Activated CD8-positive, alpha-beta memory T cell treated with anti-CD3 and anti-CD28 coated beads, Interleukin-2, amount 50 U/mL, for 1 hour (primary cell): ENCODE measurements around the gene SRF.

Experiments used
- DNase-seq: peaks from one replicate; pipeline ENCODE4 v3.0.0-alpha.2; 2020; ENCODE audit errors: extremely low read depth

Gene SRF

DNA sequence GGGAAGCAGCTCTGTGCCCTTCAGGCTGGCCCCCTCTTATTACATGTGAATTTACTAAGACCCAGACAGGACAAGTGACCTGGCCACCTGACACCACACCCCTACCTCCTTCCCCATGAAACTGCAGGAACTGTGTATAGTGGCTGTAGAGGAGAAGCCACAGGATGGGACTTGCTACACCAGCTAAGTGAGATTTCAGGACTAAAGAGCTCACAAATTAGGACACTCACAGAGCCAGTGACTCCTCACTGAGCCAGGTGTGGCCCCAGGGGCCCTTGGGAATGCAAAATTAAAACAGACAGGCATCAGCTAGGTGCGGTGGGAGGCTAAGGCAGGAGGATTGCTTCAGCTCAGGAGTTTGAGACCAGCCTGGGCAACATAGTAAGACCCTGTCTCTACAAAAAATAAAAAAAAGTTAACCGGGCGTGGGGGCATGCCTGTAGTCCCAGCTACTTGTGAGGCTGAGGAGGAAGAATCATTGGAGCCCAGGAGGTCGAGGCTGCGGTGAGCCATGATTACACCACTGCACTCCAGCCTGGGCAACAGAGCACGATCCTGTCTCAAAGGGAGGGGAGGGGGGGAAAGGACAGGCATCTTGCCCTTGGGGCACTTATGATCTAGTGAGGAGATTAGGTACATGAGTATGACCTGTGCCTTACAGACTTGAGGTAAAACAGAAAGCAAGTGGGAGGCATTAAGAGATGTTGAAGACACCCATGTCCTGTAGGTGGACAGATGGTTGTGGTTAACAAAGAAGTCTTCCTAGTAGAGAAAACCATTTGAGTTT is 23.2 kb upstream of the SRF start:
- DNase-seq = no peak

DNA sequence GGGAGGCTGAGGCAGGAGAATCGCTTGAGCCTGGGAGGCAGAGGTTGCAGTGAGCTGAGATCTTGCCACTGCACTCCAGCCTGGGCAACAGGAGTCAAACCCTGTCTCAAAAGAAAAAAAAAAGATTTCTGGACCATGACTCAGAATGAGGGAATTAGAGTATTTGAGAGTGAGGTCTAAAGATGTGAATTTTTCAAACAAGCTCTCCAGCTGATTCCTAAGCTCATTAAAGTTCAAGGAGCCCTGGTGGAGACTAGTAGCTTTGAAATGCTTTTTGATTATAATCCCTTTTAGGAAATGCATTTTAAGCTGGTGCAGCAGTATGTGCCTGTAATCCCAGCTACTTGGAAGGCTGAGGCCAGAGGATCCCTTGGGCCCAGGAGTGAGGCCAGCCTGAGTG is 21.8 kb upstream of the SRF start:
- no peak for DNase-seq

DNA sequence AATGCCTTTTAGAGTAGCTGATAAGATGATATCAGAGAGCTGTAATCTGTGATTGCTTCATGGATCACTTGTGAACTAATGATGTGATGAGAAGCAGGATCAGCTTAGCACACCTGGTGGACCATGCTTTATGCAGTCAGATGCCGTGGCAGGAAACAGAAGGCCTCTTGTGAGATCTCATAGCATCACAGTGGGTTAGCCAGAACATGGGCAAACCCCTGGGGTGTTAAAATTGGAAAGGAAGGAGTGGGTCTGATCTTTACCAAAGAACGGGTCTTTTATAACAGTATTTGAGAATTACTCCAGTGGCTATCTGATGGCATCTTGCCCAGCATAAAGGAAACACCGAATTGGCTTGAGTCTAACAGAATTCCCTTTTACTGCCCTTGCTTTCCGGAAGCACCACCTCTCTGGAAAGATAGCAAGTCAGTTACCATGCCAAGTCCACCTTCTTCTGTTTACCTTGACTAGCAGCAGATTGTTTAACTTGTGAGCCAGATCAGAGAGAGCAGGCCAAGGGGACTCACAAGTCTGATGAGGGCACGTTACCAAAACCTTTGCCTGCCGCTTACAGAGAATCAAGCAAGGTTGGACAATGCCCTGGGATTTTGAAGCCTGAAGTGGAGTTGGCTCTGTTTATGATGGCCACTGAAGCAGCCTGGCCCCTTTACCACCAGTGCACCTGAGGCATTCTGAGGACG is 20.9 kb upstream of the SRF start:
- DNase-seq = no peak

DNA sequence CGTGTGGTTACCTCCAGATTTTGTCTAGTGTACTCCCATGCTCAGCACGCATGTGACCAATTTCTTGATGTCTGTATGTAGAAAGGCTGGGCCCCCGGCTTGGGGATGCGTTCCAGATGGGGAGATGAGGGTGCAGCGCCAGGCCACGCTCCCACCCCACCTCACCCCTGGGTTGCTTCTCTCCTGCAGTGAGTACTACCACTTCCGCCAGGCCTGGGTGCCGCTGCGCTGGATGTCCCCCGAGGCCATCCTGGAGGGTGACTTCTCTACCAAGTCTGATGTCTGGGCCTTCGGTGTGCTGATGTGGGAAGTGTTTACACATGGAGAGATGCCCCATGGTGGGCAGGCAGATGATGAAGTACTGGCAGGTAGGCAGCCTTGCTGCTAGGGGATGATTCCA is 11.5 kb upstream of the SRF start:
- DNase-seq = no peak

DNA sequence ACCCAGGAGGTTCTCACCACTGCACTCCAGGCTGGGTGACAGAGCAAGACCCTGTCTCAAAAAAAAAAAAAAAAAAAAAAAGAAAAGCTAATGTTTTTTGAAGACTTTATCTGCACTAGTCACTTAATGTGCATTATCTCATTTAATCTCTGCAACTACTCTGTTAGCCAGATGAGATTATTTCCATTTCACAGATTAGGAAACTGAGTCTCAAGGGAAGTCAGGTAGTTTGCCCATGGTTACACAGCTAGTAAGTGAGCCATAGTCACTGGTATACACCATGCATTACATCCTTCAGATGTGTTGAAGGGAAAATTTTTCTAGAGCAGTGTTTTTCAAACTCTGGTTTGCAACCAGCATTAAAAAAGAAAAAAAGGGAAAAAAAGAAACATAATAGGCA is 7.2 kb upstream of the SRF start:
- DNase-seq = no peak

DNA sequence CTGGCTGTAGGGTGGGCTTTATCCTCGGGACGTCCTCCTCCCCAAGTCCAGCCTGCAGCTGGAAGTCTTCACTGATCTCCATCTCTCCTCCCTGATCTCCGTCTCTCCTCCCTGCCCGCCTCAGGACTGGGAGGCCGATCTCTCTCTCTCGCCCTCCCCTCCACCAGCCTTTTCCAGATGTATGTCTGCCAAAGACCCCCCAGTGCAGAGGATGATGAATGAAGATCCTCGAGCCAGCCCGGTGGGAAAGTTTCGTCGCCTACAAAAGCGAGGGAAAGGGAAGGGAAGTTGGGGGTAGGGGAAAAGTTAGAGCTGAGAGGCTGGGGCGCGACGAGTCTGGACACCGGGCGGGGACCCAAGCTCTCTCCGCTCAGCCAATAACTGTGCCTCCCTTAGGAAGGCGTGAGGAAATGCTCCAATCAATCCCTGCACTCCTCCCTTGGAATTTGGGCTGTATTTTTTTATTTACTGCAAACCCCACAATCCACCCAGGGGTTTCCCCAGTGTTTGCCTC is 595 bp upstream of the SRF start:
- DNase-seq = no peak

DNA sequence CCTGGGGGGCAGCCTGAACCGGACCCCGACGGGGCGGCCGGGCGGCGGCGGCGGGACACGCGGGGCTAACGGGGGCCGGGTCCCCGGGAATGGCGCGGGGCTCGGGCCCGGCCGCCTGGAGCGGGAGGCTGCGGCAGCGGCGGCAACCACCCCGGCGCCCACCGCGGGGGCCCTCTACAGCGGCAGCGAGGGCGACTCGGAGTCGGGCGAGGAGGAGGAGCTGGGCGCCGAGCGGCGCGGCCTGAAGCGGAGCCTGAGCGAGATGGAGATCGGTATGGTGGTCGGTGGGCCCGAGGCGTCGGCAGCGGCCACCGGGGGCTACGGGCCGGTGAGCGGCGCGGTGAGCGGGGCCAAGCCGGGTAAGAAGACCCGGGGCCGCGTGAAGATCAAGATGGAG is 636 bp downstream of the SRF start:
- DNase-seq = no peak

DNA sequence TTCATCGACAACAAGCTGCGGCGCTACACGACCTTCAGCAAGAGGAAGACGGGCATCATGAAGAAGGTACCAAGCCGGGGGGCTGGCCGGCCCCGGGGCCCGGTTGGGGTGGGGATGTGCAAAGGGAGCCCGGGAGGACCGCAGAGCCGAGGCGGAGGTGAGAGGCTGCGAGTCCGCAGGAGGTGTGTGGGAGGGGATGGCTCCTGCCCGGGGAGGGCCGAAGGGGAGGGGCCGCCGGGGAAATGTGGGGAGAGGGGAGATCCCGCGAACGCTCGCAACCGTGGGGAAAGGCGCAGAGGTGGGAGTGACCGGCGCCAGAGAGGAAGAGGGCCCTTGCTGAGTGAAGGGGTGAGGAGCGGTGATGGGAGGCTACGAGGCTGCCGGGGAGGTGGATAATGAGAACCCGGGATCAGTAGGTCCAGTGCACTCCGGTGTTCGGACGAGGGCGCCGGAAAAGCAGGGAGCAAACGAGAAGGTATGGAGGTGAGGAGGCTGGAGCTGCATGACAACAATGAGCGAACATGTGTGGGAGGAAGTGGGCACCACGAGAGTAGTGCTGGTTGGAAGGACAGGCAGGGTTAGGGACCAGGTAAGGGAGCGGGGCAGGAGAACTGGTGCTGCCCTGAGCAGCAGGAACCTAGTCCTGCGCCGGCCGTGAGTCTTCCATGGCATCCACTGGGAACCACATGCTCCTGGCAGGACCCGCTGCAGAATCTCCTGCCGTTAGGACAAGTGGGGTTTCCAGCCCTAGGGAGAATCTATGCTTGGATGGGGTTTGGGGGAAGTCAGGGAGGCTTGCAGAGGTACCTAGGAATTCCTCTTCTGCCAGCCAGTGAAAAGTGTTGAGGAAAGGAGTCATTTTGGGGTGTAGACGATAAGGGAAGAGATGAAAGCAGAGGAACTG is 1.3 kb downstream of the SRF start:
- DNase-seq = no peak

DNA sequence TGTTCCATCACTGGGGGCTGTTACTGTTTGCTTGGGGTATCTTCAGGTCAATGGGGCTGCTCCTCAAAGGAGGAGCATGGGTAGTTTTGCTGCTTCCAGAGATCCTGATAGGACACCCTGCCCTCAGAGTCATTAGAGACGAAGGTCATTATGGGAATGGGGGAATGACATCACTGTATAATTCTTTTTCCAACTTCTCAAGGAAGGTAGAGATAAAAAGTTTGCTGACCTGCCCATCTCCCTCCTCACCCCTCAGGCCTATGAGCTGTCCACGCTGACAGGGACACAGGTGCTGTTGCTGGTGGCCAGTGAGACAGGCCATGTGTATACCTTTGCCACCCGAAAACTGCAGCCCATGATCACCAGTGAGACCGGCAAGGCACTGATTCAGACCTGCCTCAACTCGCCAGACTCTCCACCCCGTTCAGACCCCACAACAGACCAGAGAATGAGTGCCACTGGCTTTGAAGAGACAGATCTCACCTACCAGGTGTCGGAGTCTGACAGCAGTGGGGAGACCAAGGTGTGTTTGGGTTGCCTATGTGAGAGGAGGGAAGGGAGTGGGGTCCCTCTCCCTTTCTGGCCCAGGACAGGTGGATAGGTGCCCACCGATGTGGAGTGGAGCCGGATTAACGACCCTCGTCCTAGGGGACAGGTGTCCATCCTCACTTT is 2.7 kb downstream of the SRF start:
- no peak for DNase-seq

DNA sequence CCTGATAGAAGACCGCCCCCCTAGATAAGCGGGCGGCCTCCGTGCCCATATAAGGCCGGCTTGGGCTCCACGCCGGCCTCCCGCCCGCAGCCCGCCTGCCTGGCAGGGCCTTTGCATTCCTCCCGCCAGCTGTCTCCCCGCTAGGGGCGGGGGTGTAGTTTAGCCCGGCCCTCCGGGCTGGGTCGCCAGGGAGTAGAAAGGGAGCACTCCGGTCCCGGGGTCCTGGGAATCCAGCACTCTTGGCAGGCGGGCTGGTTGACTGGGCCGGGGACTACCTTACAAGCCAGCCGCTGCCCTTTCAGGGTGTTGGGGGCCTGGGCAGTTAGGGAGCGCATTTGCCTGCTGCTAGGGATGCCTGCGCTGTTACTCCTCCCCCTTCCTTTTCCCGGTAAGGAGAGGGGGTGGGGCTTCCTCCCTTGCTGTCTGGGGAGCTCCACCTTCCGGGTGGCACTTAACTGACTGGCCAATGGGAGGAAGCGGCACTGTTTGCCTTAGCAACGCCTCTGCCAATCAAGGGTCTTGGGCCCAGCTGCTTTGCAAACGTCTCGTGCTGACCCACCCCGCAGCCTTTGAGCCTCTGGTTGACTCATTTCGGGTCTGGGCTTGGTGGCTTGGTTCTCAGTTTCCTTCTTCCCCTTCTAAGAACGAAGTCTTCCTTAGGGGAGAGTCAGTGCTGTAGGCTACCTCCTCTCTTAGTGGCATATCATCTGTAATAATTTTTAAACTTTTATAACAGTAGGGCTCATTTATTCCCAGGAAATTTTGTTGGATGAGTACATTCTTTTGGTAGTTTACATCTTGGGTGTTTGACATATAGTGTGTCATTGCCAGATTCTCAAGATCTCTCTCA is 3.4 kb downstream of the SRF start:
- peak; percentile 88 for DNase-seq

DNA sequence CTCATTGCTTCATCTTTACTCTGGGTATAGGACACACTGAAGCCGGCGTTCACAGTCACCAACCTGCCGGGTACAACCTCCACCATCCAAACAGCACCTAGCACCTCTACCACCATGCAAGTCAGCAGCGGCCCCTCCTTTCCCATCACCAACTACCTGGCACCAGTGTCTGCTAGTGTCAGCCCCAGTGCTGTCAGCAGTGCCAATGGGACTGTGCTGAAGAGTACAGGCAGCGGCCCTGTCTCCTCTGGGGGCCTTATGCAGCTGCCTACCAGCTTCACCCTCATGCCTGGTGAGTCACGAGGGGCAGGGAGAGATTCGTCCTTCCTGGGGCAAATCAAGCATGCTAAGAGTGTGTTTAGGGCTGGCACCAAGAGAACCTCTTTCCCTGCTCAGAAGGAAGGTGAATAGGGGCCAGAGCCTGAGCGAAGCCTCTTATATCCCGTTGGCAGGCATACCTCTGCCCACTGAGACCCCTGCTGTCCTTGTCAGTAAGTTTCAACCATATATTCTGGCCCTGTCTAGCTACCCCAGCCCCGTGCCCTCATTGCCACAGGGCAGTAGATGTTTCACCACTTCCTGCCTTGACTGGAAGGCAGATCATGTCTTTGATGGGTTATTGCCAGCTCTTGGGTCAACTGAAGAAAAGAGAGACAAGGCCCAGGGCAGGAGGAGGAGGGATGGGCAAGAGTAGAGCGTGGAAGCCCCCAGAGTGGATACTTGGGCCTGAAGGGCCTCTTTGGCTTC is 4.8 kb downstream of the SRF start:
- DNase-seq = no peak

DNA sequence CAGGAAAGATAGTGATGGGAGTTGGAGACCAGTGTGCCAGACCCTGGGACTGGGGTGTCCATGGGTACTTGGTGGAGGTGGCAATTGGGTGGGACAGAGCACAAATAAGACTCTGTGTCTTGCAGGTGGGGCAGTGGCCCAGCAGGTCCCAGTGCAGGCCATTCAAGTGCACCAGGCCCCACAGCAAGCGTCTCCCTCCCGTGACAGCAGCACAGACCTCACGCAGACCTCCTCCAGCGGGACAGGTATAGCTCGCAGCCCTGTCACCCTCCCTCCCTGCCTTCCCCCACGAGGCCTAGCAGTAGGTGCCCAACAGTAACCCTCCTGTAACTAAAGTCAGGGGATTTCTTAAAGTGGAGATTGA is 5.3 kb downstream of the SRF start:
- DNase-seq = no peak

DNA sequence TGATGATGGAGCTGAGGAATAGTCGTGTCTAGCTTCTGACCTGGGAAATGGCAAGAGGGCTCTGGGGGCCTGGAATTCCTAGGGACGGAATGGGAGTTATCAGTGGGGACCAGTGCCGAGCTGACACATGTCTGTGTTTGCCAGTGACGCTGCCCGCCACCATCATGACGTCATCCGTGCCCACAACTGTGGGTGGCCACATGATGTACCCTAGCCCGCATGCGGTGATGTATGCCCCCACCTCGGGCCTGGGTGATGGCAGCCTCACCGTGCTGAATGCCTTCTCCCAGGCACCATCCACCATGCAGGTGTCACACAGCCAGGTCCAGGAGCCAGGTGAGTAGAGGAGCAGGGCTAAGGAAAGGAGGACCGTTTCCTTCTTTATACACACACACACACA is 7.1 kb downstream of the SRF start:
- DNase-seq = no peak

DNA sequence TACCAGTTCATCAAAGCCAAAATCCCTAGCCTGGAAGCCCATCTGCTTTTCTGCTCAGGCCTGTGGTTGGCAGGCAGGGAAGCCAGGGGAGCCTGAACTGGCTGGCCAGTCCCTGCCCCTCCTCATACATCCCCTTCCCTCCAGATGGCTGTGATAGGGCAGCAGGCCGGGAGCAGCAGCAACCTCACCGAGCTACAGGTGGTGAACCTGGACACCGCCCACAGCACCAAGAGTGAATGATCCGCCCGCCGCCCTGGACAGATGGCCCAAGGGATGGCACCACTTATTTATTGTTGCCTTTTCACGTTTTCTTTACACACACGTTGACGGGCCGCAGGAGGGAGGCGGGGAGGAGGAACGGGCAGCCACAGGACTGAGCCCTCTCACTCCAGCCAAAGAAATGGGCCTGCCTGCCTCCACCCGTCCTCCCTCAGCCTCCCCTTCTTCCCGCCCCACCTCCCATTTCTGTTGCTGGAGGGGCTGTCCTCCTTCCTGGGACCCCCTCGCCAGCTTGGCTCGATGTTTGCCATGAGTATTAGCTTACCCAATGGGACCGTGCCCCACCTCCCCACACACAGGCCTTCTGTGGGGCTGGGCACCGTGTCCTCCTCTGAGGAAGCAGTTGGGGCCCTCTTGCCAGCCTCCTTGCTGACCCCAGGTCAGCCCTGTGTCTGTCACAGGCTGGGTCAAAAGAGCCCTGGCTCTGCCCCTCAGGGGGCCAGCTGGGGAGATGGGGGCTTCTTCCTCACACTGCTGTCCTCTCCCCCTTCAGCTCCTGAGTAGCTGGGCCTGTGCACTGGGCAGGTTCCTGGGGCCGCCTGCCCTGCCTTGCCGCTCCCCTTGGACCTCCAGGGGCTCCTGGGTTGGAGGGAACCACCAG is 8.1 kb downstream of the SRF start:
- no peak for DNase-seq

DNA sequence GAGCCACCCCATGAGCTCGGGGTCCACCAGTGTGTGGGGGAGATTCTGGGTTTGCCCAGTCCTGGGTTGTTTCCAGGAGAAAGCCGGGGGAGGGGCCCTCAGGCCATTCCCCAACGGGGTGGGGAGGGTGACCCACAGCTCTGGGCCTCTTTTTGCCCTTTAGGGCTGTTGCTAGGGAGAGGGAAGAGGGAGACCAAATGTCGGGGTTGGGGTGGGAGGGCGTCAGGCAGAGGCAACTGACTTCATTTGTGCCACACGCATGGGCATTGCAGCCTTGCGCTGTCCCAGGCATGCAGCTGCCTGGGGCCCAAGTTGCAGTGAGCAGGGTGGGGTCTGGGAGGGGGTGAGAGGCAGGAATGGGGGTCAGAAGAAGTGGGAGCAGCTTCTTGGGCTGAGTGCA is 9.0 kb downstream of the SRF start:
- DNase-seq = no peak

DNA sequence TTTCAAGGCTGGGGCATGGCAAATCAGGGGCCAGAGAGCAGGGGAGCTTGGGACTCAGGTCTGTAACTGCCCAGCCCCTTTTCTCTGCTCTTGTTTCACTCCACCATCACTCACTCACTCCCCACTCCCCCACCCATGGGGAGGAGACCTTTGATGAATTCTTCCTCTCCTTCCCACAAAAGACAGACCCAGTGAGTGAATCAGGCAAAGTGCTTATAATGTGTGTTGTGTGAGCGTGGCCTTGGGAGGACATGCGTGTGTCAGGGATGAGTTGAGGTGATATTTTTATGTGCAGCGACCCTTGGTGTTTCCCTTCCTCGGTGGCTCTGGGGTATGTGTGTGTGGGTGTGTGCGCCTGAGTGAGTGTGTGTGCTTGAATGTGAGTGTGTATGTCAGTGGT is 9.9 kb downstream of the SRF start:
- no peak for DNase-seq

DNA sequence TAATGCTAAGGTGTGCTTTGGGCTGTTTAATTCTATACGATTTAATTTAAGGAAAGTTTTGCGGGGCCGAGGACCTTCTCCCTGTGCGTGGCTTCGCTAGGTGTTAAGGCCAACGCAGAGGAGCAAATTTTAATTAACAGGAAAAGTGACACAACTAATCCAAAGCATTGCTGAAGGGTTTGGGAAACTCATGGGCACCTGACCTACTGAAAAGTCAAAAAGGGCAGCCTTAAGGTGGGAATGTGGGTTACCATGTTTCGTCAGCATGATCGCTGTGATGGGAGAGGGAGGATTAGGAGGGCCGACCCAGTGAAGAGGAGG is 10.5 kb downstream of the SRF start:
- DNase-seq = no peak

DNA sequence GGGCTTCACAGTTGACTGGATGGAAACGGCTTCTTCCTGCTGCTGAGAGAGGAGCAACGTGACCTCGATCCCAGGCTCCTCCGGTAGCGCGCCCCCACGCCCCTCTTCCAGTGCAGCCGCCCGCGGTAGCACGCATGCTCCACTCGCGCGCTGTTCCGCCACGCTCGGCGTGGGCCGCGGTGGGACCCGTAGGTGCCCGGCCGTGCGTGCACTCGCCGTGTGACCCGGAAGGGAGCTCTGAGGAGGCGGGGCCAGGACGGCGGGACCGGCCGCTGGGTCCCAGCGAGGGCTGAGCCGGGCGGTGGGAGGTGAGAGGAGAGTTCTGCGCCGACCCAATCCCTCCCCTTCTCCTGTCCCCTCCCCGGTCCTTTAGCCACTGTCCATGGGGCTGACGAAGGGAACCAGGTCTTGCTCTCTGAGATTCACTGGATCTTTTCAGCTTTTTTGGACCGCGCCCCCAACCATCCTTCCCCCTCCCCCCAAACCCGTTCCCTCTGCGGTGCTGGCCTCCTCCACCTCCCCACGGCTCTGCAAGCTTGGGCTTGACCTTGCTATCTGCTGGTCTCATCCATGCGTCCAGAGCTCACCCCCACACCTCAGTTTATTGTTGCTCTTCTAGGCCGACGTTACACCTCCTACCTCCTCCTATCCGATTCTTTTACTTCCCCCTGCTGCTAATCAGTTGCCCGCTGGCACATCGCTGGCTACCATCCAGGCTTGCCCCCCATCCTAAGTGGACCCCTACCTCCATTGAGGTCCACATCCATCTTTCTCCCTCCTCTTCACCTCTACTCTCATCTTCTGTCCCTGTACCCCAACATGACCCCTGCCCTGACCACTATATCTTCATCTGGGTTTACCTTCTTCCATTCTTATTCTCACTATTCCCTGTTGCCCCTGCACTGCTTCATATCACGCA is 11.1 kb downstream of the SRF start, which contains the start of gene CUL9:
Gene CUL9 (plus strand): TSS at position 255 of the 919 bp plus-strand sequence. CDS start 2,115 bp downstream, outside the sequence.
- DNase-seq = no peak
